NCI-H2227 treated with DMSO at 0.1 percent for 48 hours (cell line): Measurements from ENCODE around the gene SGSM2.

Experiments used
- DNase-seq: peaks from one replicate; lab custom pipeline; 2025; lab: John Stamatoyannopoulos, UW

Gene SGSM2

GRCh38 chr17:2423271-2423670, 86.0 kb downstream of the SGSM2 start:
- no peak for DNase-seq

- no peak for DNase-seq
These were observed 89.9 kb downstream of the SGSM2 start for GRCh38 chr17:2427215-2427614.

- DNase-seq: no peak
These were observed 90.6 kb downstream of the SGSM2 start for GRCh38 chr17:2427910-2428309.
